ENCODE results near the gene SLC17A9. TPM values are rescaled to one million over a fixed set of nuclear protein-coding genes. Genes with fewer than 3 reads are reported as not detected.

SLC17A9 gene
- total RNA-seq, 4 donors from 2014 or later, result 3.8 to 19.0 (median 5.2) TPM

- no peak overlapping the region for H3K4me3 ChIP-seq
- H3K4me1 ChIP-seq, result peaks cover 0 to 12% (median 6%) of the 10 kb centered on the region in 4 donors
- TF ChIP-seq POLR2A (IDR thresholded peaks at IDR 0.05) (no peak), CTCF (IDR thresholded peaks at IDR 0.05) (no peak)
- peaks cover 0 to 78% (median 0%) of the 10 kb centered on the region in 3 donors for H3K36me3 ChIP-seq
- DNase-seq, result no peak
- H3K27me3 ChIP-seq, result no peaks in the 10 kb centered on the region
- no peaks in the 10 kb centered on the region for H3K9me3 ChIP-seq
- no peak overlapping the region for H3K27ac ChIP-seq
Observed at GRCh38 chr20:62947532-62948300, 4.8 kb upstream of the SLC17A9 start.

DNA sequence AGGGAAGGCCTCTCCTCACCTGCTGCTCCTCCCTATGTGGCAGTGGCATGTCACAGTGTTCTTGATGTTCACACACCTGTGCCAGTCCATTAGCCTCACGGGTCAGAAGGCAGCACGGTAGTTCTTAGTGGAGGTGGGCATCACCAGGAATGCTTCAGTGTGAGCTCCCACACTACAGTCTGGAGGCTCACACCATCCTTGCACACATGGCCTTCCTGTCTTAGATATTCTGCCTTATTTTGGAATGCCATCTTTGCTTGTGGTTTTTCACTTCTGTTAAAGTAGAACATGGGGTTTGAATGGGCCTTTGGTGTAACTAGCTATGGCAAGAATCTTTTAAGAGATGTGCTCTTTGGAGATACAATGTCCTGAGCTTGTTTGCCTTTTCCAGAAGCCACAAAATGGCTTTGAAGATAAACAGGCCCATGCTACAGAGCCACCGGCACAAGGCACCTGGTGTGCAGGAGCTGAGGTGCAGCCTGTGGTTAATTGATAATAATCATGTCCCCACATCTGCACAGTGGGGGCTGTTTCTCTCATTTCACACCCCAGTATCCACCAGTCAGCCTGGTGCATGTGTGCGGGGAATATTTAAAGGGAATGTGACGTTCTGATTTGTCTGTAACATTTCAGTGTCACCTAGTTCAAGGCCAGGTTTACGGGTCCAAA lies 3.2 kb upstream of the SLC17A9 start:
- no peaks in the 10 kb centered on the region for H3K27me3 ChIP-seq
- H3K36me3 ChIP-seq, result peaks cover 0 to 63% (median 0%) of the 10 kb centered on the region in 3 donors
- H3K4me3 ChIP-seq, result no peak overlapping the region
- no peaks in the 10 kb centered on the region for H3K9me3 ChIP-seq
- DNase-seq, result no peak
- H3K4me1 ChIP-seq, result peaks cover 0 to 25% (median 17%) of the 10 kb centered on the region in 4 donors
- no peak overlapping the region for H3K27ac ChIP-seq
- TF ChIP-seq CTCF (IDR thresholded peaks at IDR 0.05) (no peak), POLR2A (IDR thresholded peaks at IDR 0.05) (no peak)

DNA sequence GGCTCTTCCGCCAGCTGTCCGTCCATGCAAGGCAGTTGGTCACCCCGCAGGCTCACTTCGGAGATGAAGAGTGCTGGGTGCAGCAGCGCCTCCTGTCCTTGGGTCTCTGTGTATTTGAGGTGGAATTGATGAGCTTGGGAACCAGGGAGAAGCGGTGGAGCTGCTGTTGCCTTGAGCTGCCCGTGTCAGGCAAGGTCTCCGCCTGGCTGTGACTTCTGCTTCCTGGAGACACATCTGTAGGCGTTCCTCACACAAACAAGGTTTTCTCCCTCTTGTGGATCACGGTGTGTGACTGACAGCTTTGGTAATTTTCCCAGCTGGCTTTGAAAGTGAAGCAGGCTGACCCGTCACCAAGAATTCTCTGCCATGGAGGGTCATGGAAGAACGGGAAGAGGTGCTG lies 2.5 kb upstream of the SLC17A9 start:
- peaks cover 0 to 31% (median 23%) of the 10 kb centered on the region in 4 donors for H3K4me1 ChIP-seq
- no peak for DNase-seq
- H3K4me3 ChIP-seq, result no peak overlapping the region
- peaks cover 0 to 56% (median 0%) of the 10 kb centered on the region in 3 donors for H3K36me3 ChIP-seq
- TF ChIP-seq POLR2A (IDR thresholded peaks at IDR 0.05) (no peak), CTCF (IDR thresholded peaks at IDR 0.05) (no peak)
- H3K9me3 ChIP-seq, result no peaks in the 10 kb centered on the region
- no peak overlapping the region for H3K27ac ChIP-seq
- H3K27me3 ChIP-seq, result no peaks in the 10 kb centered on the region

DNA sequence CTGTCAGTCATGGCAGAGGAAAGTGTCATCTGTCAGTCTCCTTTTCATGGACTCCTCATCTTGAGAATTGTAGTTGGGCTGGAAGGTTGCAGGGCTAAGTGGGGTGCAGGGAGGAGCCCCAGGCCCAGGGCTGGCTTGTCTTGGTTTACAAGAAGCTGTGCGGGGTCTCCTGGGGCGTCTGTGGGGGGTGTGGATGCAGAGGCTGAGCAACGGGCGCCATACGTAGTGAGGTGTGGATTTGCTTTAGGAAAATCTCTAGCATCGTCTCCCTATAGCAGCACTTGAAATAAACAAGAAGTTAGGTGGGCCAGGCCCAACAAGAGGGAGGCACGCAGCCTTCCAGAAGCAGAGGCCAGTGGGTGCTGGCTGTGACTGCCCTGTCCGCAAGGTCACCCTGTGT lies 1.8 kb upstream of the SLC17A9 start:
- Histone ChIP-seq H3K9me3 (no peaks in the 10 kb centered on the region), H3K27me3 (no peaks in the 10 kb centered on the region), H3K4me3 (no peak overlapping the region), H3K4me1 (peaks cover 0 to 31% (median 23%) of the 10 kb centered on the region in 4 donors), H3K36me3 (peaks cover 0 to 48% (median 0%) of the 10 kb centered on the region in 3 donors), H3K27ac (no peak overlapping the region)
- no peak for DNase-seq
- TF ChIP-seq CTCF (IDR thresholded peaks at IDR 0.05), result no peak
- no peak for TF ChIP-seq POLR2A (IDR thresholded peaks at IDR 0.05)

DNA sequence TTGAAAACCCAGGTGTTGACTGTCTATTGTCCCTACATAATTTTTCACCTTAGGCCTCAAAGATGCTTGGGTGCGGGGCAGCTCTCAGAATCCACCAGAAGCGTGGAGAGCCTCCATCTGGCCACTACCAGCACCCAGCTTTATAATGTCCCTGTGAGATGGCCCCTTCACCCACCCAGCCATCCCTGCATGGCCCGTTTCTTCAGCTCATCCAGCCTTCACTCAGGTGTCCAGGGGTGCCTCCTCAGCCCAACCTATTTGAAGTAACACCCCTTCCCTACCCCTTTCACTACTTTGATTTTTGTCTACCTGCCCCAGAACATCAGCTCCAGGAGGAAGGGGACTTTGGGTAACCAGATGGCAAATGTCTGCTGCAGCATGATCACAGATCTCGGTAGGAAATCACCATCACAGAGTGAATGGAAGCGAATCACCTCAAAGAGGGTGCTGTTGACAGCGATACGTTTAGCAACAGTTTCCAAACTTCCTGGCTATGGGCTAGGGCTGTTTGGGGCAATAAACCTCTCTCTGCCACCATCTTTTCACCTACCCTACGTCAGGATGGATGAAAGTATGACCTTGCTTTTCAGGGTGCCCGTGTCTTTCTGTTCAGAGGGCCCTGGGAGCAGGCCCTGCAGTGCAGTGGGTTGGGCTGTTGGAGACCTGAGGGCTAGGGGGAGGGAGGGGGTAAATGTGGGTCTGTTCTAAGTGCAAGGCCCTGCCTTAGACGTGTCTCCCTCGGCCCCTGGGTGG lies 1.2 kb upstream of the SLC17A9 start:
- Histone ChIP-seq H3K36me3 (peaks cover 0 to 42% (median 0%) of the 10 kb centered on the region in 3 donors), H3K4me1 (peaks cover 0 to 31% (median 23%) of the 10 kb centered on the region in 4 donors), H3K4me3 (no peak overlapping the region), H3K9me3 (no peaks in the 10 kb centered on the region), H3K27ac (no peak overlapping the region), H3K27me3 (no peaks in the 10 kb centered on the region)
- no peak for DNase-seq
- TF ChIP-seq CTCF (IDR thresholded peaks at IDR 0.05), result no peak
- no peak for TF ChIP-seq POLR2A (IDR thresholded peaks at IDR 0.05)

Data from Peyer's patch (tissue), 4 donors.